ENCODE measurements around the gene SLC4A2.

DNA sequence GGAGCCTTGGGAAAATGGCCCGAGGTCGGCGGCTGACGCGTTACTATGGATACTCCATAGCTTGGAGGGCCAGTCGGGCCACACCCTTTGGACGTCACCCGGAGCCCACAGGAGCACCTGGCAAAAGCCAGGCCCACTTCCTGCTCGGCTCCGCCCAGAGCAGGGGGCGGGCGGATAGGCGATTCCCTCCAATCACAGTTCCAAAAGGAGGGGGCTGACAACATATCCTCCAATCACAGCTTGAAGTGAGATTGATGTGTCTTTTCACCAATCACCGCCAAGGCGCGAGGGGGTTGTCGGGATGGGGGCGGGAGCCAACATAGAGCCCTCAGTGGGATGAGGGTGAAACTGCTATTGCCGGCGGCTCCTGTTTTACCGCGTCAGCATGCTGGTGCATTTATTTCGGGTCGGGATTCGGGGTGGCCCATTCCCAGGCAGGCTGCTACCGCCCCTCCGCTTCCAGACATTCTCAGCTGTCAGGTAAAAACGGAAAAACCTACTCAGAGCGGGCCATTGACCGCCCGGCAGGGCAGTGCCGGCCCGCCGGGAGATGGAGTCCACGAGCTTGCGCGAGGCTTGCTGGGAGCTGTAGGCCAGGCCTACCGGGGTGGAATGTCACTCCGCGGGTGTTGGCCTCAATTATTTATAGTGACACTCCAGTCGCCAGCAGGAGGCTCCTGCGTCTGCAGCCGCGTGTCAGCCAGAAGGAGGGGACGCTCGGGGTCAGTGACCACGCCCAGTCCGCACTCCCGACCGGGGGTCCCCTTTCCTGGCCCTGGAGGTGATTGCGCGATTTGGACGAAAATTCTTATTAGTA is 31.1 kb upstream of the SLC4A2 start, which contains the start of gene ABCB8:
- TF ChIP-seq ZNF274 (IDR thresholded peaks at IDR 0.05; ENCODE audit: low read depth, low read length) (no peak), YY1 (IDR thresholded peaks at IDR 0.05; ENCODE audit: insufficient read depth, insufficient read length) (peak; percentile 24), SUZ12 (IDR thresholded peaks at IDR 0.05; ENCODE audit: extremely low read depth, insufficient read depth, insufficient read length) (no peak)

All from NT2/D1 (cell line).